Measurements from ENCODE around the gene COPS7A. TPM values are rescaled to one million over a fixed set of nuclear protein-coding genes. Genes with fewer than 3 reads are reported as not detected.

COPS7A gene
- total RNA-seq, 2 experiments from 2014 or later, result 51.1 to 71.2 TPM

DNA sequence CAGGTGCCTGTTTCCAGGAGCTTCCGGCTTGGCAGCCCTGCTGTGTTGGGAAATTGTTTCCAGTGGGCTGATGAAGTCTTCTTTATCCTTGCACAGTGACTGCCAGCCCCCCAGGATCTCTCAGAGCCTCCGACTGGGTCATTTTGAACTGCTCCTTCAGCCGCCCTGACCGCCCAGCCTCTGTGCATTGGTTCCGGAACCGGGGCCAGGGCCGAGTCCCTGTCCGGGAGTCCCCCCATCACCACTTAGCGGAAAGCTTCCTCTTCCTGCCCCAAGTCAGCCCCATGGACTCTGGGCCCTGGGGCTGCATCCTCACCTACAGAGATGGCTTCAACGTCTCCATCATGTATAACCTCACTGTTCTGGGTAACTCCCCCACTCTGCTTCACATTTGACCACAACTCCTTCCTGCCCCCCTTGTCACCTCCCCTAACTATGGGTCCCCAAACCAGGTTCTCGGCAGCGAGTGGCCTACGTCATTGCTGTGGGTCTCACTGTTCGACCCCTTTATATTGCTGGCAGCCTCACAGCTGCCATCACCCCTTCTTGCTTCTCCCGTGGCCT is 50.7 kb downstream of the COPS7A start:
- H4K20me1 ChIP-seq (ENCODE audit: insufficient read depth, low read length), result no peaks in the 10 kb centered on the region
- BruUV-seq (replicated peaks), result no TSS peak
- intact Hi-C loops (cut with micrococcal nuclease; ENCODE audit: unreplicated experiment), result no loop called here
- H3K4me1 ChIP-seq (ENCODE audit: insufficient read depth, low read length, poor library complexity, severe bottlenecking), result peaks cover 34% of the 10 kb centered on the region
- H3K9me2 ChIP-seq (ENCODE audit: insufficient read depth, low read length), result no peaks in the 10 kb centered on the region
- no peak overlapping the region for H3K4me2 ChIP-seq (ENCODE audit: low read length)
- H3K36me3 ChIP-seq (ENCODE audit: insufficient read depth, low read length), result no peaks in the 10 kb centered on the region
- H2AFZ ChIP-seq (ENCODE audit: low read length), result no peak overlapping the region
- no peak overlapping the region for H3K4me3 ChIP-seq (ENCODE audit: low read depth, low read length, poor library complexity, severe bottlenecking)
- TF ChIP-seq EZH2phosphoT487 (IDR thresholded peaks at IDR 0.05; ENCODE audit: borderline replicate concordance, low read depth, low read length), result no peak
- TF ChIP-seq, protein P1, sequence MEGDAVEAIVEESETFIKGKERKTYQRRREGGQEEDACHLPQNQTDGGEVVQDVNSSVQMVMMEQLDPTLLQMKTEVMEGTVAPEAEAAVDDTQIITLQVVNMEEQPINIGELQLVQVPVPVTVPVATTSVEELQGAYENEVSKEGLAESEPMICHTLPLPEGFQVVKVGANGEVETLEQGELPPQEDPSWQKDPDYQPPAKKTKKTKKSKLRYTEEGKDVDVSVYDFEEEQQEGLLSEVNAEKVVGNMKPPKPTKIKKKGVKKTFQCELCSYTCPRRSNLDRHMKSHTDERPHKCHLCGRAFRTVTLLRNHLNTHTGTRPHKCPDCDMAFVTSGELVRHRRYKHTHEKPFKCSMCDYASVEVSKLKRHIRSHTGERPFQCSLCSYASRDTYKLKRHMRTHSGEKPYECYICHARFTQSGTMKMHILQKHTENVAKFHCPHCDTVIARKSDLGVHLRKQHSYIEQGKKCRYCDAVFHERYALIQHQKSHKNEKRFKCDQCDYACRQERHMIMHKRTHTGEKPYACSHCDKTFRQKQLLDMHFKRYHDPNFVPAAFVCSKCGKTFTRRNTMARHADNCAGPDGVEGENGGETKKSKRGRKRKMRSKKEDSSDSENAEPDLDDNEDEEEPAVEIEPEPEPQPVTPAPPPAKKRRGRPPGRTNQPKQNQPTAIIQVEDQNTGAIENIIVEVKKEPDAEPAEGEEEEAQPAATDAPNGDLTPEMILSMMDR (conservative IDR thresholded peaks at IDR 0.05; ENCODE audit: low read length), result no peak
- no peaks in the 10 kb centered on the region for H3K79me2 ChIP-seq (ENCODE audit: insufficient read depth, low read depth, low read length)
- no peak overlapping the region for H3K27ac ChIP-seq (ENCODE audit: low read depth, low read length, poor library complexity, severe bottlenecking)
- DNase-seq (ENCODE audit: low spot score), result no peak
- ChIA-PET POLR2A (no interaction called here), CTCF (ENCODE audit: unreplicated experiment) (no interaction called here)
- H3K9me3 ChIP-seq (ENCODE audit: low read length), result no peaks in the 10 kb centered on the region

DNA sequence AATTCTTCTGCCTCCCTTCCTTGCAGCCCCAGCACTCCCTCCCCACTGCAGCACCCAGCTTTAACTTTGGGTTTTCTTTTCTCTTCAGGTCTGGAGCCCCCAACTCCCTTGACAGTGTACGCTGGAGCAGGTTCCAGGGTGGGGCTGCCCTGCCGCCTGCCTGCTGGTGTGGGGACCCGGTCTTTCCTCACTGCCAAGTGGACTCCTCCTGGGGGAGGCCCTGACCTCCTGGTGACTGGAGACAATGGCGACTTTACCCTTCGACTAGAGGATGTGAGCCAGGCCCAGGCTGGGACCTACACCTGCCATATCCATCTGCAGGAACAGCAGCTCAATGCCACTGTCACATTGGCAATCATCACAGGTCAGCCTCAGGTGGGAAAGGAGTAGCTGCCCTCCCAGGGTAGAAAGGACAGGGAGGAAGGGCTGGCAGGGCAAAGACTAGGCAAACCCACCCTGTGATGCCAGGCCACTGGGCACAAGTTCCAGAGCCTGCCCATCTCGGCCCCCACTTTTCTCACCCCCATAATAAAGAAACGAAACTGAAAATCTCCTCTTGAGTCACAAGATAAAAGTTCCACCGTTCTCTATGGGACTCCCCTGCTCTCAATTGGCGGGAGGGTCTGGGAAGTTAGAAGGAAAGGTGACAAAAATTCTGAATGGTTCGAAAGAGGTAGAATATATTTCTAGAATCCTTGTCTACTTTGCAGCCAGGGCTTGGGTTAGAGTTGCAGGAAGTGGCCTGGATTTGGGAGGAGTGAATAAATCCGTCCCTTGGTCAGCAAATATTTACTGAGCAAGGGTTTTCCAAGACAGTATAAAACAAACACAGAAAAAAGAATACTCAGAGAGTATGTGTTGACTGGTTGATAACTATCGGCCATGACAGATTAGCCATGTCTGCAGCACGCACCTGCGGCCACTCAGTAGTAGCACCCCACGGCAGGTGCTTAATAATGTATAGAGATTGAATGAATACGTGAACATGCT is 51.6 kb downstream of the COPS7A start:
- Histone ChIP-seq H2AFZ (ENCODE audit: low read length) (no peak overlapping the region), H3K4me3 (ENCODE audit: low read depth, low read length, poor library complexity, severe bottlenecking) (no peak overlapping the region), H3K36me3 (ENCODE audit: insufficient read depth, low read length) (no peaks in the 10 kb centered on the region), H3K4me1 (ENCODE audit: insufficient read depth, low read length, poor library complexity, severe bottlenecking) (peaks cover 42% of the 10 kb centered on the region), H3K4me2 (ENCODE audit: low read length) (no peak overlapping the region), H3K79me2 (ENCODE audit: insufficient read depth, low read depth, low read length) (no peaks in the 10 kb centered on the region), H3K9me2 (ENCODE audit: insufficient read depth, low read length) (no peaks in the 10 kb centered on the region), H3K27ac (ENCODE audit: low read depth, low read length, poor library complexity, severe bottlenecking) (no peak overlapping the region), H3K9me3 (ENCODE audit: low read length) (no peaks in the 10 kb centered on the region), H4K20me1 (ENCODE audit: insufficient read depth, low read length) (no peaks in the 10 kb centered on the region)
- BruUV-seq (replicated peaks), result no TSS peak
- ChIA-PET CTCF (ENCODE audit: unreplicated experiment) (no interaction called here), POLR2A (no interaction called here)
- intact Hi-C loops (cut with micrococcal nuclease; ENCODE audit: unreplicated experiment), result no loop called here
- DNase-seq (ENCODE audit: low spot score), result no peak
- TF ChIP-seq, protein P1 (conservative IDR thresholded peaks at IDR 0.05; ENCODE audit: low read length), result no peak
- TF ChIP-seq EZH2phosphoT487 (IDR thresholded peaks at IDR 0.05; ENCODE audit: borderline replicate concordance, low read depth, low read length), result no peak

GRCh38 chr12:6777386-6777785 is 53.5 kb downstream of the COPS7A start:
- ChIA-PET CTCF (ENCODE audit: unreplicated experiment) (no interaction called here), POLR2A (no interaction called here)
- Histone ChIP-seq H3K9me3 (ENCODE audit: low read length) (no peaks in the 10 kb centered on the region), H3K27ac (ENCODE audit: low read depth, low read length, poor library complexity, severe bottlenecking) (no peak overlapping the region), H4K20me1 (ENCODE audit: insufficient read depth, low read length) (no peaks in the 10 kb centered on the region), H2AFZ (ENCODE audit: low read length) (no peak overlapping the region), H3K4me2 (ENCODE audit: low read length) (no peak overlapping the region), H3K36me3 (ENCODE audit: insufficient read depth, low read length) (no peaks in the 10 kb centered on the region), H3K9me2 (ENCODE audit: insufficient read depth, low read length) (no peaks in the 10 kb centered on the region), H3K4me3 (ENCODE audit: low read depth, low read length, poor library complexity, severe bottlenecking) (no peak overlapping the region), H3K79me2 (ENCODE audit: insufficient read depth, low read depth, low read length) (no peaks in the 10 kb centered on the region), H3K4me1 (ENCODE audit: insufficient read depth, low read length, poor library complexity, severe bottlenecking) (peaks cover 34% of the 10 kb centered on the region)
- no peak for DNase-seq (ENCODE audit: low spot score)
- intact Hi-C loops (cut with micrococcal nuclease; ENCODE audit: unreplicated experiment), result no loop called here
- TF ChIP-seq, protein P1 (conservative IDR thresholded peaks at IDR 0.05; ENCODE audit: low read length), result no peak
- no peak for TF ChIP-seq EZH2phosphoT487 (IDR thresholded peaks at IDR 0.05; ENCODE audit: borderline replicate concordance, low read depth, low read length)
- no TSS peak for BruUV-seq (replicated peaks)
